ENCODE data around the gene TNFRSF18.
"Not testable (repeated sequence)": the region's sequence is repeated elsewhere in the genome, so short reads cannot be mapped to it uniquely, and the experiment has no call there.

The TNFRSF18 gene

GRCh38 chr1:1195726-1196125 is 10.7 kb downstream of the TNFRSF18 start:
- DNase-seq: not testable (repeated sequence)

- no peak for DNase-seq
Observed at GRCh38 chr1:1194723-1195122, 11.7 kb downstream of the TNFRSF18 start.

GRCh38 chr1:1191734-1192133 is 14.7 kb downstream of the TNFRSF18 start:
- no peak for DNase-seq

GRCh38 chr1:1189111-1189510 is 17.3 kb downstream of the TNFRSF18 start:
- DNase-seq: no peak

- no peak for DNase-seq
Observed at GRCh38 chr1:1187938-1188337, 18.5 kb downstream of the TNFRSF18 start.

- no peak for DNase-seq
Observed at GRCh38 chr1:1185101-1185765, 21.2 kb downstream of the TNFRSF18 start.

- DNase-seq: no peak
Observed at GRCh38 chr1:1183833-1184775, 22.3 kb downstream of the TNFRSF18 start.

- no peak for DNase-seq
Observed at GRCh38 chr1:1183221-1183747, 23.1 kb downstream of the TNFRSF18 start.

GRCh38 chr1:1182491-1183220 is 23.7 kb downstream of the TNFRSF18 start:
- no peak for DNase-seq

- DNase-seq: no peak
Observed at GRCh38 chr1:1181938-1182410, 24.4 kb downstream of the TNFRSF18 start.

GRCh38 chr1:1181129-1181937 is 25.1 kb downstream of the TNFRSF18 start:
- no peak for DNase-seq

- DNase-seq: no peak
Observed at GRCh38 chr1:1179983-1180861, 26.2 kb downstream of the TNFRSF18 start.

GRCh38 chr1:1179346-1179982 is 26.9 kb downstream of the TNFRSF18 start:
- DNase-seq: no peak

GRCh38 chr1:1178794-1179331 is 27.5 kb downstream of the TNFRSF18 start:
- DNase-seq: no peak

GRCh38 chr1:1177452-1178206 is 28.8 kb downstream of the TNFRSF18 start:
- no peak for DNase-seq

- DNase-seq: no peak
Observed at GRCh38 chr1:1176931-1177330, 29.5 kb downstream of the TNFRSF18 start.

GRCh38 chr1:1176063-1176761 is 30.2 kb downstream of the TNFRSF18 start:
- not testable (repeated sequence) for DNase-seq

GRCh38 chr1:1175221-1176062 is 30.9 kb downstream of the TNFRSF18 start:
- DNase-seq: no peak
